ENCODE data around the gene EIF4E2.

EIF4E2 gene

GRCh38 chr2:232604535-232604934 is 54.0 kb downstream of the EIF4E2 start:
- no peak for DNase-seq

- DNase-seq, result no peak
Observed at GRCh38 chr2:232607011-232607410, 56.5 kb downstream of the EIF4E2 start.

DNA sequence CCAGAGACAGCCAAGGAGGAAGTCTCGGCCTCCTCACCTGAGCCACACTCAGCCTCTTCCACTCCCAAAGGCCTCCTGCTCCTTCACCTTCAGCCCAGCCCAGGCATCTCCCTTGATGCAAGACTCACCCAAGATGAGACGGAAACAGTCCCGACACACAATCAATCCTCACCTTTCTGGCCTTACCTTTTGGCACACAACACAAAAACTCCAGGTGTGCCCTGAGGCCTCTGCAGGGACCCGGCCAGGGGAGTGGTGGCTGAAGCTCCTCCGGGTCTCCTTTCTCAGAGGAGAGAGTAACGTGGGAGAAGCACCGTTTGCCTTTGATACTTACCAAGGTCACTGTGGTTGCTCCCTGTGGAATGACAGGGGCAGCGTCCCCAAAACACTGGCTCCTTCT is 59.1 kb downstream of the EIF4E2 start:
- no peak for DNase-seq

- no peak for DNase-seq
Observed at GRCh38 chr2:232610081-232610480, 59.6 kb downstream of the EIF4E2 start.

DNA sequence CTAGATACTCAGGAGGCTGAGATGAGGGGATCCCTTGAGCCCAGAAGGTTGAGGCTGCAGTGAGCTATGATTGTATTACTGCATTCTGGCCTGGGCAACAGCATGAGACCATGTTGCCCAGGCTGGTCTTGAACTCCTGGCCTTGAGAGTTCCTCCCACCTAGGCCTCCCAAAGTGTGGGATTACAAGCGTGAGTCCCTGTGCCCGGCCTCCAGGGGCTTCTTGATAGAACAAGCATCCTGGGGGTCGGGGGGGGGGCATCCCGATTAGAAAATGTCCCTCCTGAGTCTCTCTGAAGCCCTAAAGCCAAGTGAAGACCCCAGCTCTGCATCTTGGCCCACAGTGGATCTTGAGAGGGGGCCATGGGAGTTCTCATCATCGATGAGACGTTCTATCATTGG is 60.6 kb downstream of the EIF4E2 start:
- no peak for DNase-seq

- DNase-seq, result peak; percentile 87
Observed at GRCh38 chr2:232611559-232612218, 61.2 kb downstream of the EIF4E2 start.

DNA sequence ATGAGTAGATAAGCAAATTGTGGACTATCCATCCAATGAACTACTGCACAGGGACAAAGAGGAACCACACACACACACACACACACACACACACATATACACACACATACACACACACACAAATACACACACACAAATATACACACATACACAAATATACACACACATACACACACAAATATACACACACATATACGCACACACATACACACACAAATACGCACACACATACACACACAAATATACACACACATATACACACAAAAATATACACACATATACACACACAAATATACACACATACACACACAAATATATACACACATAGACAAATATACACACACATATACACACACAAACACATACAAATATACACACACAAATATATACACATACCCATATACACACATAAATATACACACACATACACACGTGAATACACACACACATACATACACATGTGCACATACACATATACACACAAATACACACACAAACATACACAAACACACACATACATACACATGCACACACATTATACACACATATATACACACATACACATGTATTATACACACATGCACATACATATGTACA is 63.1 kb downstream of the EIF4E2 start:
- no peak for DNase-seq

DNA sequence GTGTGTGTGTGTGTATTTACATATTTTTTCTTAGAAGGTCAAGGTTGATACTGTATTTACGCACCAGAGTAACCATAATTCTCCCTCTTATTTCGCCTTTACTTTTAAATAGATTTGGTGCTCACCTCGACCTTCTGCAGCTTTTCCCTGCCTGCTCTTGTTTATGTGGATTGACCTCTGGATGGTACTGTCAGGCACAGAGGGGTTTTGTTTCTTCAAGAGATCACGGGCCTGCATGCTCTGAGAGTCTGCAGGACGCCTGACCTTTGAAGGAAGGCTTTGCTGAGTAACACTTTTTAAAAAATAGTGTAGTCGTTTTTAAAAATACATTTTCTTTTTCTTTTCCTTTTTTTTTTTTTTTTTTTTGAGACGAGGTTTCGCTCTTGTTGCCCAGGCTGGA is 64.8 kb downstream of the EIF4E2 start:
- DNase-seq, result no peak

All from EL (cell line).